GM21528 (cell line): ENCODE measurements around the gene SPNS3.

Experiments used
- ATAC-seq: cut with Tn5 transposase; IDR thresholded peaks from one replicate; pipeline ENCODE4 v1.9.1; 2021; ENCODE audit warnings: mild to moderate bottlenecking, moderate library complexity; ENCODE audit not compliant: unreplicated experiment, low FRiP score

Gene SPNS3

DNA sequence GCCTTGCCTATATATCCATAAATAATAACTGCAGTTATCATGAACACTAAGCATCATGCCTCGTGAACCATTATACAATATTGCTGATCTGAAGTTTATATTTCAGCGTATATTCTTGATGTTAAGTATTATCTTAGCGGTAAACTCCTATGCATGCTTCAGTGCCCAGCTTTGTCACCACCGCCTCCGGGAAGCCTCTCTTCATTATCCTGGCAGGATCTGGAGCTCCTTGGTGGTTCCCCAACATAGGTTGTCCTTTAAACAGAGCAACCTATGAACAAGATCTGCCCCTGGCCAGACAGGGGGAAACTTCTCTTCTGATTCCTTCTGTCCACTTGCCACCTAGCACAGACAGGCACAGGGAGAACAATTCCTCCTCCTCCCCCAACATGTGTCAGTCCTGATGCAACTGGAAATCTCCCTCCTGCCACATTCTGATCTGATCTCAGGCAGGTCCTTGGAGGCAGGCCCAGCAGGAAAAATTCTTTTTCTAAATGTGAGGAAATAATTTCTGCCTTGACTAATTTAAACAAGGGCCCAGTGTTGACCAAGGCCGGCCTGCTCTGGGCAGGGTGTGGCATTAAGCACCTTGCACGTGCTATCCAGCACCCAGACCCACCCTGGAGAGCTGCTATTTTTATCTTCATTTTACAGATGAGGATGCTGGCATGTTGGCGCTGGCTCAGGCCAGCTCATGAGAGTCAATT, 87.3 kb downstream of the SPNS3 start:
- ATAC-seq = no peak

DNA sequence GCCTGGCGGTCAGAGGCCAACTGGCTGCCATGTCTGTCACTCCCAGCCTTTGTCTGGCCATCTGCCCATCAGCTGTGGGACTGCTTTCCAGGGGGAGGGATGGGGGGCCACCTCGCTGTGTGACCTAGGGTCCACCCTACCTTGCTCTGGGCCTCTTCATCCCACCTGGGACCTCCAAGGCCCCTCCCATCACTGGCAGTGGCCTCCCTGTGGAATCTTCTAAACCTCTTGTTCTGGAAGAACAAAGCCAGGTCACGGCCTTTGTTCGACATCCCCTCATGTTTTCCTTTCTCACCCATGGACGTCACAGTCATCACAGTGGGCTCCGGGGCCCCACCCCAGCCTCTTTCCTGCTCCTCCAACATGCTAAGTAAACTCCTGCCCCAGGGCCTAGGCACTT, 88.9 kb downstream of the SPNS3 start:
- ATAC-seq = no peak

DNA sequence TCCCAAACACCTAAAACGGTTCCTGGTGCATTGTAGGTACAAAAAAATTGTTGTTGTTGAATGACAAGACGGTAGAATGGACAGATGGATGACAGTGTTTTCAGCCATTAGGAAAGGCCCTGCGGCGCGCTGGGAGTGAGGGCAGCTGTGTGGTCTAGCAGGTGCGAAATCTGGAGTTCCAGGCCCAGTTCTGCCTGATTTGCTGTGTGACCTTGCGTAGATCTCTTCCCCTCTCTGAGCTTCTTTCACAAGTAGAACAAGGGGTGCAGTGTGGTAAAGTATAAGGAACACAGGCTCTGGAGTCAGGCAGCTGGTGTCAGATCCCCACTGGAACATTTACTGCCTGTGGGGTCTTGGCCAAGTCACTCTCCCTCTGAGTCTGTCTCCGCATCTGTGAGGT, 90.2 kb downstream of the SPNS3 start:
- ATAC-seq = no peak

DNA sequence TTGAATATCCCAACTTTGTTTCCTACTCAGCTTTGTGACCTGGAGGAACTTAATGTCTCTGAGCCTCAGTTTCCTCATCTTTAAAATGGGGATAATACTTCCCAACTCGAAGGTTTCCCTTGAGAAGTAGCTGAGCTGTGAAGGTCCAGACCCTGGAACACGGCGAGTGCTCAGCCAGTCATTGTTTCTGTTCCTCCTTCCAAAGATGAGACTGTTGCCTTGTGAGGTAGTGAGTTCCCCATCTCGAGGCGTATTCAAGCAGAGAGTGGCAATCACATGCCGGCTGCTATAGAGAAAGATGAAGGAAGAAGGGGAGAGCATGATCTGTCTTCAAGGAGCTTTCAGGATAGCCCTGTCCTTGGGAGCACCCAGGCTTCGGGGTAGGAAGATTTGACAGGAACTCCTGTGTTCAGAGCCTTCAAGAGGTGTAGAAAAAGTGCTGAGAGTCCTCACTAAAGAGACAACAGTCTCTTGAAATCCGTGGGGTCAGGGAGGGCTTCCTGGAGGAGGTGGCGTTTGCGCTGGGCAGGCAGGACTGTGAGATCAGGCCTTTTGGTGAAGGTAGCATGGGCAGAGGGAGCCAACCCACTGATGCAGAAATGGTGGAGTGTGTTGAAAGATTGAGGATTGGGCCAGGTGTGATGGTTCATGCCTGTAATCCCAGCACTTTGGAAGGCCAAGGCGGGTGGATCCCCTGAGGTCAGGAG, 92.1 kb downstream of the SPNS3 start:
- ATAC-seq = no peak

DNA sequence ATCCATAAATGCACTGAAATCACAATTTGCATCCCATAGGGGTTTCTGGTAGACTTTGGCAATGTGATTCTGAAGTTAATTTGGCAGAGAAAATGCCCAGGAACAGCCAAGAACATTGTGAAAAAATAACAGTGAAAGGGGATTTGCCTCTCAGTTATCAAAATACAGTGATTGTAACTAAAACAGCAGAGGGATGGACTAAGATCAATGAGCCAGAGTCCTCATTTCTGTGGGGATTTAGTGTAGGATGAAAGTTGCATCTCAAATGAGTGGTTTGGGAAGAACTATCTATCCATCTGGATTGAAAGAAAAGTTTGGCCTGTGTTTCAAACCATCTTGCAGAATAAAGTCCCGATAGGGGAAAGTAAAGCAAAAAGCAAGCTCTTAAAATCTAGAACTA, 93.4 kb downstream of the SPNS3 start:
- ATAC-seq = no peak

DNA sequence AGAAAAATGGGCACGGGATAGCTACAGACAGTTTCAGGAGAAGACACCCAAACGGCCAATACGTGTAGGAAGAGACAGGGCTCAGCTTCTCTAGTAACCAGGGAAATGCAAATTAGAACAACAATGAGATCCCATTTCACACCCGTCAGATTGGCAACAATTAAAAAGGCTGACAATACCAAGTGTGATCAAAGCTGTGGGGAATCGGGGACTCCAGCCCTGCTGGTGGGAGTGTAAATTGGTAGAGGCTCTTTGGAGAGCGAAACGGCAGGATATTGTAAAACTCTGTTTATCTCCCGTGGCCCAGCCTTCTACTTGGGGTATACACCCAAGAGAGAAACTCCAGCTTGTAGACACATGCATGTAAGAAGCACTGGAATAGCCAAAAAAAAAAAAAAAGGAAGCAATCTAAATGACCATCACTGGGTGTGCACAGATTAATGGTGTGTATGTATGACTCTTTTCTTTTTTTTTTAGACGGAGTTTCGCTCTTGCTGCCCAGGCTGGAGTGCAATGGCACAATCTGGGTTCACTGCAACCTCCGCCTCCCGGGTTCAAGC, 93.9 kb downstream of the SPNS3 start:
- ATAC-seq = no peak

DNA sequence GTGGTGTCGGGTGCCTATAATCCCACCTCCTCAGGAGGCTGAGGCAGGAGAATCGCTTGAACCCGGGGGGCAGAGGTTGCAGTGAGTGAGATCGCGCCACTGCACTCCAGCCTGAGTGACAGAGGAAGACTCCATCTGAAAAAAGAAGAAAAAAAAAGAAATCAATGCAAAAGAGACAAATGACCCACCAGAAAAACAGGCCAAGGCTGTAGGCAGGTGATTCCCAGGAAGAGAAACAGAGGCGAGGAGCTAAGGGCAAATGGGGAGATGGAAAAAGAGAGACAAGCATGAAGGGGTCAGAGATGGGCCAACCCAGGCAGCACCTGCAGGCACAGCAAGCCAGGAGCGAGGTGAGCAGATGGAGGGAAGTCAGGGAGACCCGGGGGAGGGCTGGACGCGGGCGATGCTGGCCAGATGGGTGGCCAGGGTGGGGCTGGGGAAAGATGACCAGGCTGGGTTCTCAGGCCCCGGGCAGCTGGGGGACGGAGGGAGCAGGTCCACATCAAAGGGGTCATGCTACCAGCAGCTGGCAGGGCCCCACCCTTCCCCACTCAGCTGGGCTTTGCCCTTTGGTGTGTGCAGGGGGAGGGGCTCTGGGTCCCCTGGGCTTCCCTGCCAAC, 95.9 kb downstream of the SPNS3 start:
- ATAC-seq = no peak

DNA sequence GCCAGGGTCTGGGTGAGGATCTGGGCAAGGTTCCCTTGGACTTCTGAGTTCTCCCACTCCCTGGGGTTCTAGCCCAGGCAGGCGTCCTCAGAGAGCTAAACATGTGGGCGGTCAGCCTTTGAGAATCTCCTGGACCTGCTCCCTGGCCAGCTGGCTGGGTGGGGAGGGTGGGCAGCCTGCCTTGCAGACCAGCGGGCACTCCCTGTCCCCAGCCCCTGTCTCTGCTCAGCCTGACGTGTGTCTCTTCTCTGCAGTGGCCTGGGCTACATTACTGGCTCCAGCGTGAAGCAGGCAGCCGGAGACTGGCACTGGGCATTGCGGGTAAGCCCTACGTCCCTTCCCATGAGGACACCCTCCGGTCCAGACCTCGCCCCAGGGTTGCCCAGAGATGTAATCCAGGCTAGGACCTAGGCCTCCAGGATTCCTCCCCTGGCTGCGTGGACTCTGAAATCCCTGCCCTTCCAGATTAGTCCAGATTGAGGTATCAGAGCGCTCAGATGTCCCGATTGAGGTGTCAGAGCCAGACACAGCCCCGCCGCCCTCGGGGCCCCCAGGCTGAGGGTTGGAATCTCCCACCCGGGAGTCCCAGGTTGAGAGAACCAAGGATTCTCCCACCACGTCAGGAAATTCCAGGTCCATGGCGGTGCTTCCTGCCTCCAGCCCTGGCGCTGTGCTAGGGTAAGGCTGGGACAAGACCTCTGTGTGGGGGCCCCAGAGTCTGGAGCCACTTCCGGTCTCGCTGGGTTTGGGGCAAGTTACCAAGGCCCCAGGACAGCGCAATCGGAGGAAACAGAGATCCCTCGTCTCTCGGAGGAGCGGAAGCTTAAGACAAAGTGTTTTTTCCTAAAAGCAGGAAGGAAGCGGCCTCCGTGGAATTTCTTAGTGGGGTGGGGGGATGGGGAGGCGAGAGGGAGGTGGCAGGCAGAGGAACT, 97.3 kb downstream of the SPNS3 start:
- no peak for ATAC-seq

DNA sequence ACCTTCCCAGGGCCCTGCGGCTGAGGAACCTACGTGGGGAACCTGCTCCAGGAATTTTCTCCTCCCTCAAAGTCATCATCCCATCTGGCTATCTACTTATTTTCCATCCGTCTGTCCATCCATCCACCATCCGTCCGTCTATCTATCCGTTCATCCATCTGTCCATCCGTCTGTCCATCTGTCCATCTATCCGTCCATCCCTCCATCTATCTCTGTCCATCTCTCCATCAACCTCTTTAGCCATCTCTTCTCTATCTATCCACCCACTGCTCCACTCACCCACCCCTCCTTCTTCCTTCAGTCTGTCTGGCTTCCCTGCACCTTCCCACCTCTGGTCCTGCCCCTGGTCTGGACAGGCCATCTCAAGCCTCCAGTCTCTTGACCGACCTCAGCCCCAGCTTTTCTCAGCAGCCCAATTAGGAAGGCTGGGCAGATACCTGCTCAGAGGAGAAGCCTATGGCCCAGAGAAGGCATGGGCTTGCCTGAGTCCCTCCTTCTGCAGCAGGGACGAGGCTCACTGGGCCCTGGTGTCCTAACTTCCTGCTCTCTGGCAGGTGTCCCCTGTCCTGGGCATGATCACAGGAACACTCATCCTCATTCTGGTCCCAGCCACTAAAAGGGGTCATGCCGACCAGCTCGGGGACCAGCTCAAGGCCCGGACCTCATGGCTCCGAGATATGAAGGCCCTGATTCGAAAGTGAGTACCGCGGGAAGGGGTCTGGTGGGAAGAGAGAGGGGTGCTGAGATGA, 98.4 kb downstream of the SPNS3 start:
- no peak for ATAC-seq

DNA sequence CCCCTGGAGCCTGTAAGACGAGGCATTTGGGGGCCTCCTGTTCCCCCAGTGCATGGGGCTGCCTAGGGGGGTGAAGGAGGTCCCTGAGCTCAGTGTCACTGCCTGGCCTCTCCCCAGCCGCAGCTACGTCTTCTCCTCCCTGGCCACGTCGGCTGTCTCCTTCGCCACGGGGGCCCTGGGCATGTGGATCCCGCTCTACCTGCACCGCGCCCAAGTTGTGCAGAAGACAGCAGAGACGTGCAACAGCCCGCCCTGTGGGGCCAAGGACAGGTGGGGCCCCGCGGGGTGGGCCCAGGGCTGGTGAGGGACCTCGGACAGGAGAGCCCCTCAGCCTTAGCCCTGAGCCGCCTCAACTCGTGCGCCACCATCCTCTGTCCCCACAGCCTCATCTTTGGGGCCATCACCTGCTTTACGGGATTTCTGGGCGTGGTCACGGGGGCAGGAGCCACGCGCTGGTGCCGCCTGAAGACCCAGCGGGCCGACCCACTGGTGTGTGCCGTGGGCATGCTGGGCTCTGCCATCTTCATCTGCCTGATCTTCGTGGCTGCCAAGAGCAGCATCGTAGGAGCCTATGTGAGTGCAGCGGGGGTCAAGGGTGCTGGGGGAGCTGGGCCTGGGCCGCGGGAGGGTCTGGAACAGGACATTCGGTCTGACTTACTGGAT, 99.3 kb downstream of the SPNS3 start:
- no peak for ATAC-seq

DNA sequence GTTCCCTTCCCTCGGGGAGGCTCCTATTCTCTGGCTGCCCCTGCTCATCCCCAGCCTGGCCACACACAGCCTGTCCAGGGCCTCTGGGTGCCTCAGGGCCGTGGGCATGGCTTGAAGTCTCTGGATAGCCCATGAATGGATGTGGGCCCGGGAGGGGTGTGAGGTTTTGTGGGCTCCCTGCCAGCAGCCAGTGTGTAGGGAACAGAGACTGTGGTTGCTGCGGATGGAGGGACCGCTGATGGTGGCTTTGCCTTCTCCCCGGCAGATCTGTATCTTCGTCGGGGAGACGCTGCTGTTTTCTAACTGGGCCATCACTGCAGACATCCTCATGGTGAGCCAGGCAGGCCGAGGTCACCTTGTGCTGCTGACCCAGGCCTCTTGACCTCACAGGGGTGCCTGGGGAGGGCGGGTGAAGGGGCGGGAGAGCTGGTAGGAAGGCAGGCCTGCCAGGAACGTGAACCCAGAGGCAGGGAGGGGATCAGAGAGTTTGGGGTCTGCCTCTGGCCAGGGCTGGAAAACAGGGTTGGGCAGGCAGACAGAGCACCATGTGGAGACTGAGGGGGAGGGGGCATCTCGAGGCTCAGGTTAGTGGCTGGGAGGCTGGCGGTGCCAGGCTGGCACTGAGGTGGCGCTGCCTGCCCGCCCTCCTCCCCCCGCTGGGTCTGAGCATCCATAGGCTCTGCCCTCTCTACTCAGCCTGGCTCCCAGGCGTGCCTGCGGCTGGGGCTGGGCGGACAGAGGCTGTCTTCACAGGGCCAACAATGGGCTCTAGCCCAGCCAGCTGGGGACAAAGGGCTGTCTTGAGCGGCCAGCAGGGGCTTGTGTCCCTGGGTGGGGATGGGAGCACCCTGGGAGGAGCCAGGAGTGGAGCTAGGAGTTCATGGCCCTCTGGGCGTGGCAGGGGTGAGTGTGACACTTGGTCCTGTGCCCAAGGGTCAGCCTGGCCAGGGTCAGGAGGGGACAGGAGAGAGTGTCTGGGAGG, 100.1 kb downstream of the SPNS3 start:
- no peak for ATAC-seq

DNA sequence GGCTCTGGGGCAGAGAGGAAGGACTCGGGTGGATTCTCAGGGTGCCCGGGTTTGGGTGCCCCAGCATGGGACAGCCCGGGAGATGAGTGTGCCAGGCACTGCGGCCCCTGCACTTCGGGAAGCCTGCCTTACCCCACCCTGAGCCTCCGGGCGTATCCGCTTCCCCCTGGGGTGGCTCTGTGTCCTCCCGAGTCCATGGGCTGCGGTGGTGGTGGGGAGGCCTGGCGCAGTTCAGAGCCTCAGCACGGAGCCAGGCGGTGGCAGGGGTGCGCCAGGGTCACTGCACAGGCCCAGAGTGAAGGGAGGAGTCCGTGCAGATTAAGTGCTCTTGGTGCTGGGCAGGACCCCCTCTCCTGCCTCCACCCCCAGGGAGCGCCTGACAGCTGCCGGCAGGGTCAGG, 100.8 kb downstream of the SPNS3 start:
- ATAC-seq = no peak

DNA sequence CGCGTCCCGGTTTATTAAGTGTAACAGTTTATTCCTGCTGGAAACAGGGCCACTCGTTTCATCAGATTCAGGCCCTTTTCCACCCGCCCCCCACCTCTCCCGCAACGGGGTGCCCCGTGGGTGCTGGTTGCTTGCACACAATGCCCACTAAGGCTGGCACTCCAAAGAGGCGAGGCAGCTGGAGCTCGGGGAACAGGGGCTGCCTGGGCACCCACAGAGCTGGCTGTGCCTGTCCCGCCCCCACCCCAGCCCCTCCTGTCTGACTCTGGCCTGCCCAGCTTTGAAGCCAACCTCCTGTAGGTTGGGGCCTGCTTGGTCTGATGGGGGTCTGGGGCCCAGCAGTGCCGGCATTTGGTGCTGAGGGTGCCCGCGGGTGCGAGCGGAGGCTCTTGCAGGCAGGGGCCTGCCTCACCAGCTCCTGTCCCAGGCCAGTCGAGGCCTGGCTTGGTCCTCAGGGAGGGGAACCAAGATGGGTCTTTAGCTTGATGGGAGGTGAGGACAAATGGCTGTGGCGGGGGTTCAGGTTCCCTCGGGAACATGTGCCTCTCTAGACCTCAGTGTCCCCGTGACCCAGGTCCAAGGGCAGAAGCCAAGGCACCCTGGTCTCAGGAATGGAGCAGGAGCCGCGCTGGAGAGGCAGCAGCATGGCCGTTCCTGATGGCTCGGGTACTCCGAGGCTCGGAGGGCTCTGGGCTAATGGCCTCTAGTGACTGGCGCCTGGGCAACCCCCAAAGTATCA, 101.4 kb downstream of the SPNS3 start:
- no peak for ATAC-seq

DNA sequence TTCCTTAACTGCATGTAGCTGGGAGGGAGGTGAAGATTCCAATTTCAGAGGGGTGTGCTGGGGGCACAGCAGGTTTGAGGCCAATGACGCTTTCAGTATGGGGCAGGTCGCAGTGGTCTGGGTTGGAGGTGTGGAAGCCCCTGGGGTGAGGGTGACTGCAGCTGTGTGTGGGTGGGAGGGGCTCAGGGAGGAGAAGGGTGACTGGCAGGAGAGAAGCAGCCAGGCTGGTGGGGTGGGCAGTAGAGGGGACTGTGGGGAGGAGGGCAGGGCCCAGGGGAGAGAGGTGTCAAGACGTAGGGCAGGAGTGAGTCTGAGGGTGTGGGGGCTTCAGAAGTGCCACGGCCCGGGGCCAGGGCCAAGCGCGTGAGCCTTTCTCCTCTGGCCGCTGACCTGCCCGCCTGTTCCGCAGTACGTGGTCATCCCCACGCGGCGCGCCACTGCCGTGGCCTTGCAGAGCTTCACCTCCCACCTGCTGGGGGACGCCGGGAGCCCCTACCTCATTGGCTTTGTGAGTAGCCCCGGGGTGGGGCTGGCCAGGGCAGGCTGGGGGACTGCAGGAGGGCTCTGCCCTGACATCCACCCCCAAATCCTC, 102.0 kb downstream of the SPNS3 start:
- ATAC-seq = no peak

DNA sequence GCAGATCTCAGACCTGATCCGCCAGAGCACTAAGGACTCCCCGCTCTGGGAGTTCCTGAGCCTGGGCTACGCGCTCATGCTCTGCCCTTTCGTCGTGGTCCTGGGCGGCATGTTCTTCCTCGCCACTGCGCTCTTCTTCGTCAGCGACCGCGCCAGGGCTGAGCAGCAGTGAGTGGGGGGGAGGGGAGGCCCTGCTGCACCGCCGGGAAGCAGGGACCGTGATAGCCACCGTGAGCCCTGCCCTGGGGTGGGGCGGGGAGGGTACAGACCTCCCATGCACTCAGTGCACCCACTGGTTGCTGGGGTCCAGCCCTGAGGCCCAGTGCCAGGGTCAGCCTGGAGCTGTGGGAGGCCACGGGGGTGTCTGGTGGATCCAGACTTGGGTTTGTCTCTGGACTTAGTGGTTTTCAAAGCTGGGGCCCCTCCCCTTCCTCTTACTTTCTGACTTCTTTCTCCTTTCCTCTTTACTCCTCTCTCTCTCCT, 102.6 kb downstream of the SPNS3 start:
- ATAC-seq = no peak

DNA sequence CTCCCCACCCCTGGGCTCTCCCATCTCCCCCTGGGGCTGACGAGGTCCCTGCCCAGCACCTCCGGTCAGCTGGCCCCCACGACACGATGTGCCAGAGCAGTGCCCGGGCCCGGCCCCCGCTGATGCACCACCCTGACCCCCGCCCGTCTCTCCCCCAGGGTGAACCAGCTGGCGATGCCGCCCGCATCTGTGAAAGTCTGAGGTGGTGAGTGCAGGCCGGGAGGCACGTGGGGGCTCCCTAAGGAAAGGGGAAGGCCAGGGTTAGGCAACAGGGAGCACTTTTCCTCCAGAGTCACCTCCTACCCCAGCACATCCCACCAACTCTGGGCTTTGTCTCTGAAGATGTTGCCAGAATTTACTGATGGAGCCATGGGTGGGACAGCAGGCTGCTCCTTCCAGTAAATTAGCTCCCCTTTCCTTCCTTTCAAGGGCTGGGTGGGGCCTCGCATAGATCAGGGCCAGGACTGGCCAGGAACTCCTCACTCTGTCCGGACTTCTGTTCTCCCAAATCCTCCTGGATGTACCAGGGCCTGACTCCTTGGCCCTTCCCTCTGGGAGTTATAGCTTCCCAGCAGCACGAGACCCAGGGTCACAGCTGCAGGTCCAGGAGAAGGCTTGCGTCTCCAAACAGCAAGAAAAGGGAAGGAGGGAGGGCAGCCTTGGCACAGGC, 103.1 kb downstream of the SPNS3 start:
- no peak for ATAC-seq
